HG03045 (cell line): ENCODE data around the gene COL6A5.
"Not testable (repeated sequence)": the region's sequence is repeated elsewhere in the genome, so short reads cannot be mapped to it uniquely, and the experiment has no call there.

Experiments used
- ATAC-seq: cut with Tn5 transposase; IDR thresholded peaks from one replicate; pipeline ENCODE4 v1.9.1; 2021; ENCODE audit warnings: mild to moderate bottlenecking, moderate library complexity; ENCODE audit not compliant: unreplicated experiment

COL6A5 gene

GRCh38 chr3:130442284-130442683 is 96.8 kb downstream of the COL6A5 start:
- ATAC-seq: no peak

DNA sequence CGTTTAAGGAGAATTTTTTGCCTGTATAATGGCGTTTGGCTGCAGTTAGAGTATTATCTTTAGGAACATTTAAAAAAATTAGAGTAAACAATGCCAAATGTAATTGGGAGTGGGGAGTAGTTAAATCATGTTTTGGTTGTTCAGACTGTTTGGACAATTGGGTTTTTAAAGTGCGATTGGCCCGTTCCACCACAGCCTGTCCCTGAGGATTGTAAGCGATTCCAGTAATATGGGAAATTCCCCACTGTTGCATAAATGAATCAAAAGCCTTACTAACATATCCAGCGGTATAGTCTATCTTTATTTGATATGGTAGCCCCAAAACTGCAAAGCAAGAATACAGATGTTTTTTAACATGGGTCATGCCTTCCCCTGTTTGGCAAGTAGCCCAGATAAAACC is 101.4 kb downstream of the COL6A5 start:
- not testable (repeated sequence) for ATAC-seq

DNA sequence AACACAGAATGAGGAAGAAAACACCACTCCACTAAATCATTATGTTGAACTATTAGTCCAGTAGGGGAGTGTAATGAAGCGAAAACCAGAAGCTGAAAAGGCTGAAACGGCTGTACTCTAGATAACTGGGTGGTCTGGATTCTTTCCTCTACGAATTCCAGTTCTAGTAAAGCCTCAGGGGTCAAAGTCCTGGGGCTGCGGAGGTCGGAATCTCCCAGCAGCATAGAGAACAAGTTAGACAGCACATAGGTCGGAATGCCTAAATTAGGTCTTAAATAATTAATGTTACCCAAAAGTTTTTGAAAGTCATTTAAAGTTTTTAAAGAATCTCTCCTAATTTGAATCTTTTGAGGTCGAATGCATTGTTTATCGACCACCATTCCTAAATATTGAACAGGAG is 102.7 kb downstream of the COL6A5 start:
- ATAC-seq: not testable (repeated sequence)

DNA sequence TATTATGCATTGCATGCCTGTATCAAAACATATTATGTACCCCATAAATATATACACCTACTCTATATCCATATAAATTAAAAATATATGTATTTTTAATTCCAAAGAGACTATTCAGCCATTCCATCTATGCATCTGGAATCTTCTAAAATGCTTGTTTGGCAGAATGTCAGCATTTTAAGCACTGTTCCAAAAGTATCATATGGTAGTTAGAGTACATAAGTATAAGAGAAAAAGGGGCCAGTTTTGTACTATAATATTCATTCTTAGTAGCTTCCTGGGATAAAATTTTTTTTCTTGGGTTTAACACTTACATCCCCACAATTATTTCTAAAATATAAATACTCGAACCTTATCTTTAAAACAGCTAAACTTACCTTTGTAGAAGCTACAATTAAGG is 111.1 kb downstream of the COL6A5 start:
- ATAC-seq: no peak

DNA sequence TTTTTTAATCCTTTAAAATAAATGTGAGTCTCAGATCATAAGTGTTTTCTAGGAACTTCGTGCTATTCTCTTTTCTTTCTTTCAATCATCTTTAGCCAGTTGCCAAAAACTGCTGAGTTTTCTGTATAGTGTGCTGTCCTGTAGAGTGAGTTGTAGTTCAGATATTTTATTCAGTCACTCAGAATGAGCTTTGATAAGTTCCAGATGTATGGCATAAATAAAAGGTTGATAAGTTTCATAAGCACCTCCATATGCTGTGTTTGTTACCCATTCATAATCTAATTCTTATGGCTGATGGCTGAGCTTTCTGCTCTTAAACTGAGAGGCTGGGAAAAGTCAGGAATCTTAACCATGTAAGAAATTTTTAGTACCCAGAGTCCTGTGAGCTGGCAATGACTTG is 112.2 kb downstream of the COL6A5 start:
- no peak for ATAC-seq

GRCh38 chr3:130459944-130460343 is 114.5 kb downstream of the COL6A5 start:
- no peak for ATAC-seq

DNA sequence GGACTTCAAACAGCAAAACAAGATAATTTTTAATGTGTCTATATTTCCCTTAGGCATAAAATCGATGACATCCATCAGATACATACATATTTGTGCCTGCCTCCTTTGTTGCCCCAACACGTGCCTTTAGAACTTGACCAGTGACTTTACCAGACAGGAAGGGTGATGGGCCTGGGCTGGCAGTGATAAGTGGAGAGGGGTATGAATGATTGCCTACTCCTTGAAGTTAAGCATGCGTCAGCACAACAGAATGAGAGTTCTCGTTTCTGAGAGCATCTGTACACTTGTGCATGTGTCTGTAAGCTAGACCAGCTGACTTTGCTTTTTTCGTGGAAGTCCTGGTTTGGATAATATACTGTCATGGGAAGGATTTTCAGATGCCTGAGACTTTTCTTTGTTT is 116.6 kb downstream of the COL6A5 start:
- no peak for ATAC-seq

- ATAC-seq: no peak
Observed at GRCh38 chr3:130463221-130463620, 117.7 kb downstream of the COL6A5 start.

GRCh38 chr3:130465521-130465920 is 120.0 kb downstream of the COL6A5 start:
- no peak for ATAC-seq

DNA sequence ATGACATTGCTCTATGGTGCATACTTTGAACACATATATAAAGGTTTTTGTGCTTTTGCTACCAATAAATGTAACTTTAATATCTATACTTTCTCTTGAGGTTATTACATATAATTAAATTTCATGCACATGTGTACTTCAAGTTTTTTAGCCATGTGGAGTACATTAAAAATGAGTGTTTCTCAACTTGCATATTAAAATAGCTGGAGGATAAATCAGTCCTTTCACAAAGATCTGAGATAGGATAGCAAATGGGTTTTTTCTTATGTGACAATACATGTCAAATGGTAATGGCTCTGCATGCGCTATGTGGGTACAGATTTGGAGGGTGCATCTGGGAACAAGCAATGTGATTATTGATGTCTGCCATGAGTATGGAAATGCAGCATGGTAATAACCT is 122.8 kb downstream of the COL6A5 start:
- ATAC-seq: no peak

DNA sequence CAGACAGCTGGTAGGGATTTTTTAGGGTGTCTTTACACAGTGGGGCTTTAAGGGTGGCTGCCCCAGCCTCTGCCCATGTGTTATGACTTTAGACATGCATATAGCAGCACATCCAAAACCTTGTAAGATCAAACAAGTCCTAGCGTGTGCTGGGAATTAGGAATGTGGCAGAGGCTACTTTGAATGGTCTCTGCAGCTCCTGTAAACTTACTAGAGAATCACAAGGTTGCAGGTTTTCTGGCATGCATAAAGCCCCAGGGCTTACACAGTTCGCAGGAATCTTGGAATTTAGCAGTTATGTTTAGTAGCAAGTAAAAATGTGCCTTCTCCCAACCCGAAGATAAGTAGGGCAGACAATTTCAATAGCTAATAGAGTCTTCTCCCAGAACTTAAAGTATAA is 124.7 kb downstream of the COL6A5 start:
- ATAC-seq: no peak

DNA sequence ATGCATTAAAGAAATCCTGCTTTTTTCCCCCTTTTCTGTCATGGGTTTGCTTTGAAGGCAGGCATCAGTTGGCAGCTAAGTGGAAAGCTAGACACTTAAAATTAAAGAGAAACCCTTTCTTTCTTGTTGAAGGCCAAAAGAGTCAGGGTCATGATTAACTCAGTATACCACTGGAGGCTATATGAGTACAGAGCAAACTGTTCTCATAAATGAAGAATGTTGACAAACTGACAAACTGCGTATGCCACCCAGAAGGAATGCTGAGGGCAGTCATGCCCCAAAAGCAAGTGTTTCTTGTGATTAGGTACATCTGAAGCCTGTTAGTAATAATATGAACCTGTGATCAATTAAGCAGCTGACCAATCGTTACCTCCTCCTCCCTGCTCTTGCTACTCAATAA is 127.9 kb downstream of the COL6A5 start:
- ATAC-seq: no peak

DNA sequence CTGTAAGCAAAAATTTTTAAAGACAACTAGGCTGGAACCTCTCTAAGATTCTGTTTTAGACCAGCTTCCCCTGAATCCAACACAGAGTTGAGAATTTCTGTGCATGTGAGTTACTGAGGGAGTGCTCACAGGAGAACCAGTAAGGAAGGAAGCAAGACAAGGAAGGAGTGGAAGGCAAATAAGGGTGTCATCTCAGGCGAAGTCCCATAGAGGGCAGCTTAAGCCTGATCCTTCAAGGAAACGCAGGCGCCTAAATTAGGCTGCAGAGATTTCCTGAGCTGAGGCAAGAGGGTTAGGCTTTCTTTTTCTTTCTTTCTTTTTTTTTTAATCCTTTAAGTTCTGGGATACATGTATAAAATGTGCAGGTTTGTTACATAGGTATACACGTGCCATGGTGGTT is 135.3 kb downstream of the COL6A5 start:
- no peak for ATAC-seq

GRCh38 chr3:130488288-130488687 is 142.8 kb downstream of the COL6A5 start:
- ATAC-seq: no peak

- ATAC-seq: no peak
Observed at GRCh38 chr3:130488769-130489450, 143.4 kb downstream of the COL6A5 start.

DNA sequence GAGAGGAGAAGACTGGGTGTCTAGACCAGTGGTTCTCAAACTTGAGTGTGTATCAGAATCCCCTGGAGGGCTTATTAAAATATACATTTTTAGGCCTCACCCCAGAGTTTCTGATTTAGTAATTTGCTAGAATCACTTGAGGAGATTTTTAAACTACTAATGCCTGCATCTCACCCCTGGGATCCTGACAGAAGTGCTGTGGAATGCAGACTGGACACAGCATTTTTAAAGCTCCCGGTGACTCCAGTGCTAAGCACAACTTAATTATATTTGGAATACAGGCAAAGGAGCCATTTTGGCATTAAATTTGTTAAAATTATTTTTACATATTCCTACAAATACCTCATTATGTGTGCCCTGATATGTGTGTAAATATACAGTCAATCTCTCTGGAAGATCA is 144.8 kb downstream of the COL6A5 start:
- ATAC-seq: no peak

GRCh38 chr3:130491431-130491830 is 146.0 kb downstream of the COL6A5 start:
- no peak for ATAC-seq

DNA sequence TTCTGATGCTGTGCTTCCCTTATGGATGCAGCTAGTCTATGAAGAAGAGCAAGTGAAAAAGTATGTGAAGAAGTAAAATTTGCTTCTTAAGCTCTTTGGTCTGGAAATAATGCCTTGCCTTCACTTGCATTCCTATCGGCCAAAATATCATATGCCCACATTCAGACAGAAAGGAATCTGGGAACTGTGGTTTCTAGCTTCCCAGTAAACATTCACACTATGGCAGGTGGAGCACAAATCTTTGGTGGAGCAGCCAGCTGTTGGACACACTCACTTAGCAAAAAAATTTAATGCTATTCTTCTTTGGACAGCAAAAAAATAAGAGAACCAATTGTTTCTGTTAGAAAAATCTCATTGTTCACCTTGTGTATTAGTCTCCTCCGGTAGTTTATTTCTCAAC is 159.2 kb downstream of the COL6A5 start:
- no peak for ATAC-seq

- ATAC-seq: no peak
Observed at GRCh38 chr3:130506031-130506430, 160.6 kb downstream of the COL6A5 start.

DNA sequence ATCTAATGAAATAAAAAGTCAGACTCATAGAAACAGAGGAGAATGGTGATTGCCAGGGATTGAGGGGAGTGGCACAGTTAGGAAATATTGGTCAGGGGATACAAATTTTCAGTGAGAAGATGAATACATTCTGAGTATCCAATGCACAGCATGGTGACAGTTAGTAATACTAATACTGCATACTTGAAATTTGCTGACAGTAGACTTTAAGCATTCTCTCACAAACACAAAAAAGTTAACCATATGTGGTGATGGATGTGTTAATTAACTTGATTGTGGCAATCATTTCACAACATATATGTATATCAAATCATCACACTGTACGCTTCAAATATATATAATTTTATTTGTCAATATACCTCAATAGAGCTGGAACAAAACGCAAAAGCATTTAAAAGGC is 162.3 kb downstream of the COL6A5 start:
- ATAC-seq: no peak

- no peak for ATAC-seq
Observed at GRCh38 chr3:130509008-130509407, 163.5 kb downstream of the COL6A5 start.

- no peak for ATAC-seq
Observed at GRCh38 chr3:130514681-130515080, 169.2 kb downstream of the COL6A5 start.

GRCh38 chr3:130515755-130516154 is 170.3 kb downstream of the COL6A5 start:
- no peak for ATAC-seq
